ENCODE results near the gene GNA14. TPM values are rescaled to one million over a fixed set of nuclear protein-coding genes. Genes with fewer than 3 reads are reported as not detected.

The GNA14 gene
- total and polyA plus RNA-seq, 2 experiments from 2014 or later: 3.9 to 10.5 TPM

DNA sequence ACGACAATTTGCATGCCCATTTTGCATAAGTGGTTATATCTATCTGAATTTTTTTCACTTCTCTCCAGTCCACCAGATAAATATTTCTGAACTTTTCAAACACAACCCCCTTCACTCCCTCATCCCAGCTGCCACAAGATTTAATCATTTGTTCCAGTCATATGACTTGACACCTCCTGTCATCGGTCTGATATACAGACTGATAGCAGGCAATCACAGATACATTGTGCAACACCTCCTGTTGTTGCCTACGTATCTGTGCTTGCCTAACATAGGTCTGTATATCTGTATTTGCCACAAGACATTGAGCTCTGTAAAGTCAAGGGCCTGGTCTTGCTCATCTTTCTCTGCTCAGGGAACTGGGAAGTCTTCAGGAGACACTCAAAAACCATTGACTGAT is 65.6 kb downstream of the GNA14 start (continued):
- TF ChIP-seq JUNB (IDR thresholded peaks at IDR 0.05; ENCODE audit: unreplicated experiment): no peak
- TF ChIP-seq ETS1 (IDR thresholded peaks at IDR 0.05): no peak

DNA sequence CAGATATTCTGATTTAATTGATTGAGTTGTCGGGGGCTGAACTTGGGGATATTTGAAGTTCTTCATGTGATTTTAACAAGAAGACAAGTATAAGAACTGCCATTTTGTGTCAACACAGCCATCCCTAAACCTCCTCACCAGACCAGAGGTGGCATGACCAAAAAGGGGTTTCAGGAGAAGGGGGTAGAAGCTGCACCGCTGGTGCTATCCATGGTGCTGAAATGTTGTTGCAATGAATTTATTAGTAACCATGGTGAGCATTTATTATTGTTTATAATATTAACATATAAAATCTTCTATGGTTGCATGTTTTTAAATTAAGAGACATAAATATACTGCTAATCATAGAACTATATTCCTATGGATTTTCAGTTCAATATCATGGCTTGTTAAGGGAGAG is 72.3 kb downstream of the GNA14 start:
- no peaks in the 10 kb centered on the region for H3K9me3 Mint-ChIP-seq
- H3K79me2 ChIP-seq (replicated peaks; ENCODE audit: insufficient read depth): no peaks in the 10 kb centered on the region
- no peak overlapping the region for H3K4me3 ChIP-seq
- H3K4me1 ChIP-seq (ENCODE audit: insufficient read depth): no peaks in the 10 kb centered on the region
- ATAC-seq (peak; percentile 63), DNase-seq (ENCODE audit: low spot score) (peak; percentile 77)
- H3K36me3 ChIP-seq (ENCODE audit: insufficient read depth): no peaks in the 10 kb centered on the region
- TF ChIP-seq ETS1 (IDR thresholded peaks at IDR 0.05) (no peak), EZH2 (IDR thresholded peaks at IDR 0.05; ENCODE audit: low read depth, unreplicated experiment) (no peak), ZNF114 (CRISPR knock-in tag; IDR thresholded peaks at IDR 0.05) (peak; percentile 61; the same call in 1 of the 2 replicates), ZNF331 (CRISPR knock-in tag; IDR thresholded peaks at IDR 0.05; ENCODE audit: low read depth) (peak; percentile 19; the same call in 1 of the 2 replicates)
- TF ChIP-seq, protein P1, sequence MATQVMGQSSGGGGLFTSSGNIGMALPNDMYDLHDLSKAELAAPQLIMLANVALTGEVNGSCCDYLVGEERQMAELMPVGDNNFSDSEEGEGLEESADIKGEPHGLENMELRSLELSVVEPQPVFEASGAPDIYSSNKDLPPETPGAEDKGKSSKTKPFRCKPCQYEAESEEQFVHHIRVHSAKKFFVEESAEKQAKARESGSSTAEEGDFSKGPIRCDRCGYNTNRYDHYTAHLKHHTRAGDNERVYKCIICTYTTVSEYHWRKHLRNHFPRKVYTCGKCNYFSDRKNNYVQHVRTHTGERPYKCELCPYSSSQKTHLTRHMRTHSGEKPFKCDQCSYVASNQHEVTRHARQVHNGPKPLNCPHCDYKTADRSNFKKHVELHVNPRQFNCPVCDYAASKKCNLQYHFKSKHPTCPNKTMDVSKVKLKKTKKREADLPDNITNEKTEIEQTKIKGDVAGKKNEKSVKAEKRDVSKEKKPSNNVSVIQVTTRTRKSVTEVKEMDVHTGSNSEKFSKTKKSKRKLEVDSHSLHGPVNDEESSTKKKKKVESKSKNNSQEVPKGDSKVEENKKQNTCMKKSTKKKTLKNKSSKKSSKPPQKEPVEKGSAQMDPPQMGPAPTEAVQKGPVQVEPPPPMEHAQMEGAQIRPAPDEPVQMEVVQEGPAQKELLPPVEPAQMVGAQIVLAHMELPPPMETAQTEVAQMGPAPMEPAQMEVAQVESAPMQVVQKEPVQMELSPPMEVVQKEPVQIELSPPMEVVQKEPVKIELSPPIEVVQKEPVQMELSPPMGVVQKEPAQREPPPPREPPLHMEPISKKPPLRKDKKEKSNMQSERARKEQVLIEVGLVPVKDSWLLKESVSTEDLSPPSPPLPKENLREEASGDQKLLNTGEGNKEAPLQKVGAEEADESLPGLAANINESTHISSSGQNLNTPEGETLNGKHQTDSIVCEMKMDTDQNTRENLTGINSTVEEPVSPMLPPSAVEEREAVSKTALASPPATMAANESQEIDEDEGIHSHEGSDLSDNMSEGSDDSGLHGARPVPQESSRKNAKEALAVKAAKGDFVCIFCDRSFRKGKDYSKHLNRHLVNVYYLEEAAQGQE (IDR thresholded peaks at IDR 0.05; ENCODE audit: unreplicated experiment): peak; percentile 89
- TF ChIP-seq, protein P2, sequence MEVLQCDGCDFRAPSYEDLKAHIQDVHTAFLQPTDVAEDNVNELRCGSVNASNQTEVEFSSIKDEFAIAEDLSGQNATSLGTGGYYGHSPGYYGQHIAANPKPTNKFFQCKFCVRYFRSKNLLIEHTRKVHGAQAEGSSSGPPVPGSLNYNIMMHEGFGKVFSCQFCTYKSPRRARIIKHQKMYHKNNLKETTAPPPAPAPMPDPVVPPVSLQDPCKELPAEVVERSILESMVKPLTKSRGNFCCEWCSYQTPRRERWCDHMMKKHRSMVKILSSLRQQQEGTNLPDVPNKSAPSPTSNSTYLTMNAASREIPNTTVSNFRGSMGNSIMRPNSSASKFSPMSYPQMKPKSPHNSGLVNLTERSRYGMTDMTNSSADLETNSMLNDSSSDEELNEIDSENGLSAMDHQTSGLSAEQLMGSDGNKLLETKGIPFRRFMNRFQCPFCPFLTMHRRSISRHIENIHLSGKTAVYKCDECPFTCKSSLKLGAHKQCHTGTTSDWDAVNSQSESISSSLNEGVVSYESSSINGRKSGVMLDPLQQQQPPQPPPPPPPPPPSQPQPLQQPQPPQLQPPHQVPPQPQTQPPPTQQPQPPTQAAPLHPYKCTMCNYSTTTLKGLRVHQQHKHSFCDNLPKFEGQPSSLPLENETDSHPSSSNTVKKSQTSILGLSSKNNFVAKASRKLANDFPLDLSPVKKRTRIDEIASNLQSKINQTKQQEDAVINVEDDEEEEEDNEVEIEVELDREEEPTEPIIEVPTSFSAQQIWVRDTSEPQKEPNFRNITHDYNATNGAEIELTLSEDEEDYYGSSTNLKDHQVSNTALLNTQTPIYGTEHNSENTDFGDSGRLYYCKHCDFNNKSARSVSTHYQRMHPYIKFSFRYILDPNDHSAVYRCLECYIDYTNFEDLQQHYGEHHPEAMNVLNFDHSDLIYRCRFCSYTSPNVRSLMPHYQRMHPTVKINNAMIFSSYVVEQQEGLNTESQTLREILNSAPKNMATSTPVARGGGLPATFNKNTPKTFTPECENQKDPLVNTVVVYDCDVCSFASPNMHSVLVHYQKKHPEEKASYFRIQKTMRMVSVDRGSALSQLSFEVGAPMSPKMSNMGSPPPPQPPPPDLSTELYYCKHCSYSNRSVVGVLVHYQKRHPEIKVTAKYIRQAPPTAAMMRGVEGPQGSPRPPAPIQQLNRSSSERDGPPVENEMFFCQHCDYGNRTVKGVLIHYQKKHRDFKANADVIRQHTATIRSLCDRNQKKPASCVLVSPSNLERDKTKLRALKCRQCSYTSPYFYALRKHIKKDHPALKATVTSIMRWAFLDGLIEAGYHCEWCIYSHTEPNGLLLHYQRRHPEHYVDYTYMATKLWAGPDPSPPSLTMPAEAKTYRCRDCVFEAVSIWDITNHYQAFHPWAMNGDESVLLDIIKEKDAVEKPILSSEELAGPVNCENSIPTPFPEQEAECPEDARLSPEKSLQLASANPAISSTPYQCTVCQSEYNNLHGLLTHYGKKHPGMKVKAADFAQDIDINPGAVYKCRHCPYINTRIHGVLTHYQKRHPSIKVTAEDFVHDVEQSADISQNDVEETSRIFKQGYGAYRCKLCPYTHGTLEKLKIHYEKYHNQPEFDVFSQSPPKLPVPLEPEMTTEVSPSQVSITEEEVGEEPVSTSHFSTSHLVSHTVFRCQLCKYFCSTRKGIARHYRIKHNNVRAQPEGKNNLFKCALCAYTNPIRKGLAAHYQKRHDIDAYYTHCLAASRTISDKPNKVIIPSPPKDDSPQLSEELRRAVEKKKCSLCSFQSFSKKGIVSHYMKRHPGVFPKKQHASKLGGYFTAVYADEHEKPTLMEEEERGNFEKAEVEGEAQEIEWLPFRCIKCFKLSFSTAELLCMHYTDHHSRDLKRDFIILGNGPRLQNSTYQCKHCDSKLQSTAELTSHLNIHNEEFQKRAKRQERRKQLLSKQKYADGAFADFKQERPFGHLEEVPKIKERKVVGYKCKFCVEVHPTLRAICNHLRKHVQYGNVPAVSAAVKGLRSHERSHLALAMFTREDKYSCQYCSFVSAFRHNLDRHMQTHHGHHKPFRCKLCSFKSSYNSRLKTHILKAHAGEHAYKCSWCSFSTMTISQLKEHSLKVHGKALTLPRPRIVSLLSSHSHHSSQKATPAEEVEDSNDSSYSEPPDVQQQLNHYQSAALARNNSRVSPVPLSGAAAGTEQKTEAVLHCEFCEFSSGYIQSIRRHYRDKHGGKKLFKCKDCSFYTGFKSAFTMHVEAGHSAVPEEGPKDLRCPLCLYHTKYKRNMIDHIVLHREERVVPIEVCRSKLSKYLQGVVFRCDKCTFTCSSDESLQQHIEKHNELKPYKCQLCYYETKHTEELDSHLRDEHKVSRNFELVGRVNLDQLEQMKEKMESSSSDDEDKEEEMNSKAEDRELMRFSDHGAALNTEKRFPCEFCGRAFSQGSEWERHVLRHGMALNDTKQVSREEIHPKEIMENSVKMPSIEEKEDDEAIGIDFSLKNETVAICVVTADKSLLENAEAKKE (CRISPR knock-in tag; IDR thresholded peaks at IDR 0.05): peak; percentile 88
- H3K4me3 Mint-ChIP-seq: no peak overlapping the region
- H3K4me1 Mint-ChIP-seq: peaks cover 7% of the 10 kb centered on the region; the same call in 2 of the 3 replicates
- peaks cover 3% of the 10 kb centered on the region; the same call in 2 of the 3 replicates for H3K36me3 Mint-ChIP-seq (ENCODE audit: low read depth)
- no peak overlapping the region for H3K27ac ChIP-seq (ENCODE audit: low read depth)
- H4K20me1 ChIP-seq (replicated peaks; ENCODE audit: insufficient read depth): no peaks in the 10 kb centered on the region
- H3F3A ChIP-seq (replicated peaks; ENCODE audit: low read depth): no peaks in the 10 kb centered on the region
- peaks cover 3% of the 10 kb centered on the region for H3K27me3 Mint-ChIP-seq (ENCODE audit: insufficient read depth, low read depth, poor library complexity)
- no peak overlapping the region for H3K27ac Mint-ChIP-seq
- H3K27me3 ChIP-seq (ENCODE audit: insufficient read depth): no peaks in the 10 kb centered on the region
- no peak overlapping the region for H2AFZ ChIP-seq
- H3K9me2 ChIP-seq (ENCODE audit: insufficient read depth): peaks cover 23% of the 10 kb centered on the region
- H3K4me2 ChIP-seq: no peak overlapping the region

Measured in GM23338 (cell line).